Measurements from ENCODE around the gene C1QTNF9B. TPM values are rescaled to one million over a fixed set of nuclear protein-coding genes. Genes with fewer than 3 reads are reported as not detected.
"Not testable (repeated sequence)": the region's sequence is repeated elsewhere in the genome, so short reads cannot be mapped to it uniquely, and the experiment has no call there.

The C1QTNF9B gene
- total RNA-seq, 1 experiment from 2014 or later, result not detected

DNA sequence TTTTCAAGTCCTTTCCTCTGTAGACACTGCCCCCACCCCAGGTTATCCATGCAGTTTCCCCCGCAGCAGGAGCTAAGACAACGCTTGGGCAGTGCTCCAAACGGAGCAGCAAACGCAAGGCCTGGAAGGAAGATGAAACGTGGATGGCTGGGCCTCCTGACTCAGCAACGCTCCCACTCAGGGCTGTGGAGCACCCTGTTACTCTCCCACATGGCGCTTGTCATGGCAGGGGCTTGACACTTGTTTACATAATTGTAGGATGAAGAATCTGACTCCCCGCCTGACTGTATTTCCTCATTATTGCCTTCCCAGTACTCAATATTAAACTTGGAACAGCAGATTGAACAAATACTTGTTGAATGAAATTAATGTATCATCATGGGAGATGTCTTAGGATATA, 799 bp upstream of the C1QTNF9B start:
- no peak for DNase-seq (ENCODE audit: extremely low read depth, low read depth)

DNA sequence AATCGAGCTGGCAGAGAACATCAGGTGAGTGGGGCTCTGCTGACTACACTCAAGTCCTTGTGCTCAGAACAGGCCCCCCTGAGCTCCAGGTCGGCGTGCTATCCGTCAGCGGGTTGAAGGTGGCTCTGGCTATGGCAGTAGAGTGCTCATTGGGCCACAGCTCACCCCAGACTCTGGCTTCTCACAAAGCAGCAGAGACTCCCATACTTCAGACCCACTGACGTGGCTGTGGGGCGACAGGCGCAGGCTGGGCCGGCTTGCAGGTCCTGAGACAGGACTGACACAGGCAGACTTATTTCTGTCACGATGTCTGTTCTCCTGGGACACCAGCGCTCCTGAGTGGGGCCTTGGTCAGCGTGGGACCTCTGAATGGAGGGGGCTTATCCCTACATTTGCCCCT, 2.6 kb downstream of the C1QTNF9B start:
- not testable (repeated sequence) for DNase-seq (ENCODE audit: extremely low read depth, low read depth)

DNA sequence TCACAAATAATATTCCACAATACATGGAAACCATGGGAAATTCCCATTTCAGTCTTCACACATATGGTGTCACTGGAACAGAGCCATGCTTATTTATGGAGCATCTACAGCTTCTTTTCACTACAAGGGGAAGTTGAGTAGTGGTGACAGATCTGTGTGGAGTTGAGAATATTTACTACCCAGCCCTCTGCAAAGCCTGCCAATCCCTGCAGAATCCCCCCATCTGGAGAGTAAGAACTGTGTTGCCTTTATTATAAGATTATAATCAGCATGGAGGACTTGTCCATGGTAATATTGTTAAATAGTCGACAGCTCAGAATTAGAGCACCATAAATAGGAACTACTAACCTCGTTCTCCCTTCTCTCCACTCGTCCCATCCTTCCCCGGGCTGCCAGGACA, 3.5 kb downstream of the C1QTNF9B start:
- not testable (repeated sequence) for DNase-seq (ENCODE audit: extremely low read depth, low read depth)

GRCh38 chr13:23889615-23890607, 7.4 kb downstream of the C1QTNF9B start:
- no peak for DNase-seq (ENCODE audit: extremely low read depth, low read depth)

DNA sequence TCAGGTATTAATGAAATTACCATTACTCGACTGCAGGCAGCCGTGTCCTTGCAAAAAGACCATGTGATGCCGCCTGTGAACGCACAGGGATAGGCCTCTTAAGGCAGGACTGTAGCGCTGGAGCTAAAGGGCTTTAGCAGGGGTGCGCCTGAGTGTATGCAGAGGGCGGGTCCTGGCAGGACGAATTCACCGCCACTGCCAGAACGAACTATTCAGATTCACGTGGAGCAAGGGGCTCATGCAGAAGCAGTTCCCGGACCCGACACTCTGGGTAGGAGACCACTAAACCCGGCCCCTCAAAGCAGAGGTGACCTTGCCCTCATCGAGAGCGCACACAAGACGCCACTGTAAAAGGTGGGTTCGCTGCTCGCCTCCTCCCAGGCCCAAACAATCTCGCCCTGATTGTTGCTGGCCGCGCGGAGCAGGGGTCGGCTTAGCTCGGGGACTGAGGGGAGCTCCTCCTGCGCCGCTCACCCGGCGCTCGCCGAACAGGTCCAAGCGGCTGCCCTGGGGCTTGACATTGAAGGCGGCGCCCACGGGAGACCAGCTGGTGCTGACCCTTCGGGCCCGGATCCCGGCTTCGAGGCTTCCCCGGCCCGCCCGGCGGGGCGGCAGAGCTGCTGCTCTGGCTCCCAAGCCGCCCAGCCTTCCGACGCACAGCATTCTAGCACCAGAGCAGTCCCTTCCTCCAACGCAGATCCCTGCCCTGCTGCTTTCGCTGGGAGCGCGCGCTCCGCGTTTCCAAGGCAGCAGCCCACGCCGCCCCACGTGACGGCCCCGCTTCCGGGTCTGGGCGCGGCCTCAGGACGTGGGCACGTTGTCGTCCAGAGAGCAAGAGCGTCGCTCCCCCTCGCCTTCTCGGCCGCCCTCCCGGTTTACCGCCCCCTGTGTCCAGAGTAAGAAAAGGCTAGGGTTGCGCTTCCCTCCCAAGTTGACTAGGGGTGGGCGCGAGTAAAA, 8.4 kb downstream of the C1QTNF9B start, which contains the start of gene MIPEP:
Gene MIPEP (minus strand): TSS at position 743 of the 957 bp plus-strand sequence. CDS start 80 bp downstream, at position 663.
- DNase-seq (ENCODE audit: extremely low read depth, low read depth), result peak; percentile 86

DNA sequence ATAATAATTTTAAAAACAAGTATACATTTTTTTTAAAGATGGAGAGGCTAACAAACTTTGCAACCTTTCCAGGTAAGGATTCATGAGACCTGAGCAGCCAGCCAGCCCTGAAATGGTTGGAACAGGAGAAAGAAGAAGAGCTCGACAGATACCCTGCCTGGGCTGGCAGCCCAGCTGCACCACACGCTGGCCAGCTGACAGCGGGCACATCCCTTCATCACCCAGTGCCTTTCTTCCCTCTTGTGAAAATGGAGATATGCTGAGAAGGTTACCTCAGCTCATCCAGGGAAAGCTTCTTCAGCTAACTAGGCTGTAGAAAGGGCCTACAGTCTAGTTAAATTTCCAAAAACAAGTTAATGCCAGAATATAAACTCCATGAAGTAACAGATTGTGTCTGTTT, 12.9 kb downstream of the C1QTNF9B start:
- DNase-seq (ENCODE audit: extremely low read depth, low read depth), result not testable (repeated sequence)

DNA sequence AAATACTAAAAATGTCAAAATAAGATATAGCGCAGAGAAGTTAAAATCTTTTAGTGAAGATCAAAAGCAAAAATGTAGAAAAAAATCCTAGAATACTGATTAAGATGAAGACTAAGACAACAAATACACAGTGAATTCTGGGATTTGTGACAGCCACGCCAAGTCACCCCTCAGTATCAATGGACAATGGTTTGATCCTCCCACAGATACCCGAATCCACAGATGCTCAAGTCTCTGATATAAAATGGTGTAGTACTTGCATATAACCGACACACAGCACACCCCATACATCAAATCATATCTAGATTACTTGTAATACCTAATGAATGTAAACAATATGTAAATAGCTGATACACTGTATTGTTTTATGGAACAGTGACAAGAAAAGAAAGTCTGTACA, 14.0 kb downstream of the C1QTNF9B start:
- no peak for DNase-seq (ENCODE audit: extremely low read depth, low read depth)

- not testable (repeated sequence) for DNase-seq (ENCODE audit: extremely low read depth, low read depth)
Measured at GRCh38 chr13:23881402-23881800, 15.9 kb downstream of the C1QTNF9B start.

- not testable (repeated sequence) for DNase-seq (ENCODE audit: extremely low read depth, low read depth)
Measured at GRCh38 chr13:23880493-23881401, 16.6 kb downstream of the C1QTNF9B start.

DNA sequence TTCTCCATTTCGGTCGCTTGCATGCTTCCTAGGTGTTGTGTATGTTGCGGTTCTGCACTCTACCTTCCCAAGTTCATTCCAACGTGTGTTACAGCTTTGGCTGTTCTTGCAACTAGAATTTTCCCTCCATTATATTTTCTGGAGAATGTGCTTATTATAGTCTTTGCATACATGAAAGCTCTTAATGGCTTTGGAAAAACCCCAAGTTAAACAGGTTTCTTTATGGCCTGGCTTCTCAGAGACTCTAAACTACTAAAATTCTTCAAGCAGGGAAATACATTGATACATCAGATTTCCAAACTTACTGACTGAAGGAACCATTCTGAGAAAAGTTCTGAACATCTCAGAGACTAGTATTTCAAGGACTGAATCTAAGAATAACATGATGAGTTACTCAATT, 20.0 kb downstream of the C1QTNF9B start:
- DNase-seq (ENCODE audit: extremely low read depth, low read depth), result no peak

DNA sequence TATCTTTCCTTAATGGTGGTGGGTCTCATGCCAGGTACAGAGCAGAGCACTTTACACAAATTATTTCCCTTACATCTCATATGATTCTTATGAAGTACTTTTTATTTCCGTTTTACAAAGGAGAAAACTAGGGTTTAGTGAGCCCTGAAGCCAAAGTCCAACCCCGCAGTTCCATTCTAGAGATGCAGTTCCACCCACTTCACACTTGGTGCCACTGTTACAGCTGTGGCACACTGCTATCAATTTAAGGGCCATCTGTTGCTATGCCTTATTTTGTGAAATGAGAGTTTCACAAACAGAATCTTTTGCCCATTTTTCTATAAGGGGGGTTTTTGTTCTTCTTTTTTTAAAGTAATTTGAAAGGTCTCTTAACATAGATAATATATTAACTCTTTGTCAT, 21.0 kb downstream of the C1QTNF9B start:
- no peak for DNase-seq (ENCODE audit: extremely low read depth, low read depth)

DNA sequence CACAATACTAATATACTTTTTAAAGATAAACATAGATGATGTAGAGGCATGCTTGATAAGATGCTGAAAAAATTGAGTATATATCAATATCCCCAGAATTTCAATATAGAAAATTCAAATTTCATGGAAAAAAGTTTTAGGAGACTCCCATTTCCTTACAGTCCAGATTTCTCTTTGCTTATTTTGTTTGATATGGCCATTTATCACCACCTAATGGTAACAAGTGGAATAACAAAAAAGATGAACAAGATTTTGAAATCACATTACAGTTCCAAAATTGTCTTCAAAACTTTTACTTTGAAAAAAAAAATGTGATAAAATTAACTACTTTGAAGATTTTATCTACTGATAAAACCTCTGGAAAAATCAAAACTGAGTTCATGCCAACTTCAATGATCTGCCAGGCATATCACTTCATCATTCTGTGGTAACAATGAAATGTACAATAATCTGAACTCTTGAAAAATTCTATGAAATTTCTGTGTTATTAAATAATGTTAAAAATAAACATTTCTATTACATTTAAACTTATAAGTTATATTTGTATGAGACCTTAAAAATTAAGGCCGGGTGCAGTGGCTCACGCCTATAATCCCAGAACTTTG, 25.6 kb downstream of the C1QTNF9B start:
- DNase-seq (ENCODE audit: extremely low read depth, low read depth), result peak; percentile 43

- DNase-seq (ENCODE audit: extremely low read depth, low read depth), result no peak
Measured at GRCh38 chr13:23870356-23871140, 26.8 kb downstream of the C1QTNF9B start.

GRCh38 chr13:23868521-23868920, 28.8 kb downstream of the C1QTNF9B start:
- DNase-seq (ENCODE audit: extremely low read depth, low read depth), result no peak

GRCh38 chr13:23867027-23867491, 30.2 kb downstream of the C1QTNF9B start:
- DNase-seq (ENCODE audit: extremely low read depth, low read depth), result no peak

DNA sequence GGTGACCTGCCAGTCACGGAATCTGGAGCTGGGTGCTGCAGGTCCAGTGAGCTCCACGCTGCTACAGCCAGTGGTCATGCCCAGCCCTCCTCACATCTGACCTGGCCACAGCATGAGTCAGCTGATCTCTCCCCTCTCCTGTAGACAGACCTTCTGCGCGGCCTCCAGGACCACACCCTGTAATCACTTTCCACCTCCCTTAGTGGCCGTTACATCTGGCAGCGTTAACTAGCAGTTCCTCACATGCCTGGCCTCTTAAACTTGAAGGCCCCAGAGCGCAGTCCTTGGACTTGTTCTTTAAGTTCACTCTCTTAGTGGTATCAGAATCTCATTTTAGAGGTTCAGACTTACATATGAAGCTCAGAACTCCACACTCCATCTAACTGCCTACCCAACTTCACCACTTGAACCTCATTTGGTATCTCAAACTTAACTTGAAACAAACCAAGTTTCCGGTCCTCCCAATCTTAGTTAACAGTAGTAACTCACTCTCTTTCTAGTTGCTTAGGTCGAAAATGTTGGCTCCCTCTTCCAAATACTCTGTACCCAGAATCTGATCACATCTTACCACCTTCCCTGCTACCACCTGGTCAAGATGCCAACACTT, 30.8 kb downstream of the C1QTNF9B start:
- DNase-seq (ENCODE audit: extremely low read depth, low read depth), result no peak

DNA sequence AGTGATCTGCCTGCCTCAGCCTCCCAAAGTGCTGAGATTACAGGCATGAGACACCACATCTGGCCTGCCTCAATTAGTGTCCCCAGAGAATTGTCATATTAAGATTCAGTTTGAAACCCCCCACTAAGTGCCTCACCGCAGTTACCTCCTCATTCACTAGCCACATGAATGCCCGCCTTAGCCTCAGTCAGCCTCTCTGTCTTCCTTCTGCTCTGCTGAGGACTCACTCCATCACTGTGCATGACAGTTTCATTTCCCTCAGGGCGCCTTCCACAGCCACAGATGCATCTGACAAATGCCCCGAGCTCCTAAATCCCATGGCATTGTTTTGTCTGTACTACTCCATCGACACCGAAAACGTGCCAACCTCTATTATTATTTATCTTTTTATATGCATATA, 31.4 kb downstream of the C1QTNF9B start:
- no peak for DNase-seq (ENCODE audit: extremely low read depth, low read depth)

- DNase-seq (ENCODE audit: extremely low read depth, low read depth), result no peak
Measured at GRCh38 chr13:23865026-23865425, 32.3 kb downstream of the C1QTNF9B start.

Measured in NCI-H460 (cell line).